Activated T-cell treated with anti-CD3 and anti-CD28 coated beads for 1 hour (primary cell): Measurements from ENCODE around the gene ABHD6.
"Not testable (repeated sequence)": the region's sequence is repeated elsewhere in the genome, so short reads cannot be mapped to it uniquely, and the experiment has no call there.

Source experiments
- DNase-seq: peaks from one replicate; pipeline ENCODE4 v3.0.0-alpha.2; 2020; ENCODE audit warnings: low read depth

ABHD6 gene

DNA sequence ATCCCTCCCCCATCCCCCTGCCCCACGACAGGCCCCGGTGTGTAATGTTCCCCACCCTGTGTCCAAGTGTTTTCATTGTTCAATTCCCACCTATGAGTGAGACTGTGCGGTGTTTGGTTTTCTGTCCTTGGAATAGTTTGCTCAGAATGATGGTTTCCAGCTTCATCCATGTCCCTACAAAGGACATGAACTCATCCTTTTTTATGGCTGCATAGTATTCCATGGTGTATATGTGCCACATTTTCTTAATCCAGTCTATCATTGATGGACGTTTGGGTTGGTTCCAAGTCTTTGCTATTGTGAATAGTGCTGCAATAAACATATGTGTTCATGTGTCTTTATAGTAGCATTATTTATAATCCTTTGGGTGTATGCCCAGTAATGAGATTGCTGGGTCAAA, 5.3 kb downstream of the ABHD6 start:
- not testable (repeated sequence) for DNase-seq

DNA sequence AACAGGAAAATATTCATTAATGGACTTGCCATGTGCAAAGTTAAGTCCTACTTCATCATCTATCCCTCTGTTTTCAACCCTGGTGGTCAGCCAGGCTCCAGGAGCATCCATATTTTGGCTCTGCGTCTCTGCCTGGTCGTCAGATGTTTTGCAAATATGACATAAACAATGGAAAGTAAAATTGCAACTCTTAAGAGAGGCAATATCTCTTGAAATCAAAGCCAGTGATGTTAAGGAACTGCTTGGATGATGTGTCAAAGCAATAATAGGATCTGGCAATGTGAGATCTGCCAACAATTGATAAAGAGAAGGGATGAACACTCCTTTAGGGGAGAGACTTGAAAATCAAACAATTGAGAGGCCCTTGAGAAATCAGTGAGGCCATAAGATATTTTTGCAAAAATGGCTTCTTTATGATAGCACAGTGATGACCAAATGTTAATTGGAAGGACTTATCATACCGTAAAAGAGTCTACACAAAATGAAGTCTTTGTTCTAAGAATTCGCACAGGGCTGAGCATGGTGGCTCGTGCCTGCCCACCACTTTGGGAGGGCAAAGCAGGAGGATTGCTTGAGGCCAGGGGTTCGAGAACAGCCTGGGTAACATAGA, 6.5 kb downstream of the ABHD6 start:
- no peak for DNase-seq

- no peak for DNase-seq
Measured at GRCh38 chr3:58246148-58247047, 8.8 kb downstream of the ABHD6 start.

DNA sequence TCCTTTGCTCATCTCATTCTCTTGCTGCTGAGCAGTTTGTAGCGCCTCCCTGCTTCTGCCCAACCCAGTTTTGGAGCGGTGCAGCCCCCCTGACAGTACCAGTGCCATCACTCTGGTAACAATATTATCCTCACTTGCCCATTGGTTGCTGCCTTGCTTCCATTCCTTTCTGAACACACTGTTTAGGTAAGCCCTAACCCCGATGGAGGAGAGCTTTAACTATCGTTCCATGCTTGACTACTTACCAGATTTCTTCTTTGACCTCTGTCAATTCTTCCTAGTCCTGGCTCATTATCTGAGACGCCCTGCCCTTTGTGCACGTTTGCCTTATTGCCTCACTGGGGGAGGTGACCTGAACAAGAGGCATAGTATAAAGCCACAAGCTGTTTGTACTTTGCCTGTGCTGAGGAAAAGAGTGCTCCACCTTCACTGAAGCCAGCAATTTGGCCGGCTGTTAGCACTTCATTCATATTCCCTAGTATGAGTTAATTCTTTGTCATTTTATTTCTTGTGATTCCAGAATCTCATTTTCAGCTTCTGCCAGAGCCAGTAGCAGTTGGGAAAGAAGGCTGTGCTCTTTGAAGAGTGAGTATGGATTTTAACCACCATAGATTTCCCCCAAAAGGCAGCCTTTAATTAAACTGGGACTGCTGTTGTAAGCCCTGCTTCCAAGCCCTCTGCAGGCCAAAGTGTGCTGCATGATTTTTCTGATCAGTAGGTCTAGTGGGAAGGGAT, 11.9 kb downstream of the ABHD6 start:
- DNase-seq = no peak

- DNase-seq = no peak
Measured at GRCh38 chr3:58250093-58250707, 12.6 kb downstream of the ABHD6 start.

GRCh38 chr3:58251631-58252035, 14.0 kb downstream of the ABHD6 start:
- no peak for DNase-seq

GRCh38 chr3:58254144-58254543, 16.6 kb downstream of the ABHD6 start:
- DNase-seq = no peak

DNA sequence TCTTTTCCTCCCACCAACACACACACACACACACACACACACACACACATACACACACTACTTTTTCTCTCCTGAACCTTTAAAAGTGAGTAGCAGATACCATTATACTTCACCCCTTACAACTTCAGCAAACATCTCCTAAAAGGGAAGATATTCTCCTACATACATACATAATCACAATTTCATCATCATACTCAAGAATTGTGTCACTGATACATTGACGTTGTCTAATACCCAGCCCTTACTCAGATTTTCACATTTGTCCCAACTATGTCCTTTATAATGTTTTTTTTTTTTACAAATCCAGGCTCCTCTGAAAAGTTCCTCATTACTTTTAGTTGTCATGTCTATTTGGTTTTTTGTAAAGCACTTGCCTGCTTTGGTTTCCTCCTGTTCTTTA, 18.5 kb downstream of the ABHD6 start:
- DNase-seq = no peak

DNA sequence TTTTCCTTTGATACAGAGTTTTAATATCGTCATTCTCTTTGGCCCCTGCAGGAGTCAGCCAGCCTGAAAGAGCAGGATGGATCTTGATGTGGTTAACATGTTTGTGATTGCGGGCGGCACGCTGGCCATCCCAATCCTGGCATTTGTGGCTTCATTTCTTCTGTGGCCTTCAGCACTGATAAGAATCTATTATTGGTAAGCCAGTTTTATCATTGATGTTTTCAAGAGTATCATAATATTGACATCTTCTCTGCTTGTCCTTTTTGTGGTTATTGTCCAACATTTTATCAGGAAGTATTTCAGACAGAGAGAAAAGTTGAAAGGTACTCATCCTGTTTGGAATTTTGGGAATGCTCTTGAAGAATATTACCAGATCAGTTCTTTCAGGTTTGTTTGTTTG, 18.9 kb downstream of the ABHD6 start:
- no peak for DNase-seq

GRCh38 chr3:58258392-58259055, 20.9 kb downstream of the ABHD6 start:
- DNase-seq = no peak

- DNase-seq = no peak
Measured at GRCh38 chr3:58260261-58260731, 22.7 kb downstream of the ABHD6 start.

DNA sequence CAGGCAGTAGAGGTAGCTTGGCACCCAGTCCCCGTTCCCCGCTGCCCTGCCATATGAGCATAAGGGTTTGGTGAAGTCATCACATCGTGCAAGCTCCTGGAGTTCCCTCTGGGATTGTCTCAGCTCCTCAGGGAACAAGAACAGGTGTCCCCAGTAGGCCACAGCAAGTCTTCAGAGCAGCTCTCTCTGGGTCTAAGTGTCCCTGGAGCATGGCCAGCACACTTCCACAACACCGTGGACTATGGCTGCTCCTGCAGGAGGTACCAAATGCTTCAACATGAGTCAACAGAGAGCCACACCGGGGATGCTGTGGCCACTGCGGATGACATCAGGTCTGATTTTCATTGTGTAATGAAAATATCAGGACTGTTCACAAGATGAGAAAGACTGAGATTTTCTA, 23.1 kb downstream of the ABHD6 start:
- no peak for DNase-seq

DNA sequence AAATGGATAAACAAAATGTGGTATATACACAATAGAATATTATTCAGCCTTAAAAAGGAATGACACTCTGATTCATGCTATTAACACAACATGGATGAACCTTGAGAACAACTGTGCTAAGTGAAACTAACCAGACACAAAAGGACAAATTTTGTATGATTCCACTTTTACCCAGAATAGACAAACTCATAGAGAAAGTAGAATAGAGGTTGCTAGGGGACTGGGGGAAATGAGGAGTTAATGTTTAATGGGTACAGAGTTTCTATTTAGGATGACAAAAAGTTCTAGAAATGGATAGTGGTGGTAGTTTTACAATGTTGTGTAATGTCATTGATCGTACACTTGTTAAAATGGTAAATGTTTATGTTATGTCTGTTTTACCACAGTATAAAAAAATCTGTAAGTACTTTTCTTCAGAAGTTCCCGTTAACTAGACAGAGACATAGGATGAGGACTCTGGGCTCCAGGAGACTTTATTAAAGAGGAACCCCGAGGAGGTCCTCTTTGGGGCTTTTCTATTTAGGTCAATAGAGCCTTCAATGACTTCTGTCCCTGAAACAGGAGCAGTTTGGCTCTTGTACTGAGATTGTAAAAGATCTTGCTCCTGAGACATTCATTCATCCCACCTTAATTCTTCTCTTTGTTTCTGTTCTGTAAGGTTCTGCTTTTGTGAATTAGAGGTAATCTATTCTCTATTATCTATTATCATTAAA, 24.5 kb downstream of the ABHD6 start:
- no peak for DNase-seq

DNA sequence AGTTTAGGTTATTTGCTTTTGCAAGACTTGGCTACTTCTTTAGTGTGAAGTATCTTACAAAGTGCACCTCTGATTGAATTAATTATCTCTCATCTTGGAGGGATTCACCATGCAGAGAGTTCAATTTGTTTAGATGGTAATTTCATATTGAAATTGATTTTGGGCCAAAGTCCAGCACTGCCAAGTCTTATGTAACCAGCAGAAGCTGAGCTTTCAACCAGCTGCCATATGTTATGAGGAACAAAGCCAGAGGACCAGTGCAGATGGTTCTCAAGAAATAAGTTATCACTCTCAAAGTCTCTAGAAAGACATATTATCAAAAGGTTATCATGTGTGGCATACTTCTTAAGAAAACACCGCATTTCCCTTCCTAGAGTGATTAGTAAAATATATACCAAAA, 29.0 kb downstream of the ABHD6 start:
- no peak for DNase-seq

GRCh38 chr3:58267543-58267942, 30.0 kb downstream of the ABHD6 start:
- DNase-seq = not testable (repeated sequence)

DNA sequence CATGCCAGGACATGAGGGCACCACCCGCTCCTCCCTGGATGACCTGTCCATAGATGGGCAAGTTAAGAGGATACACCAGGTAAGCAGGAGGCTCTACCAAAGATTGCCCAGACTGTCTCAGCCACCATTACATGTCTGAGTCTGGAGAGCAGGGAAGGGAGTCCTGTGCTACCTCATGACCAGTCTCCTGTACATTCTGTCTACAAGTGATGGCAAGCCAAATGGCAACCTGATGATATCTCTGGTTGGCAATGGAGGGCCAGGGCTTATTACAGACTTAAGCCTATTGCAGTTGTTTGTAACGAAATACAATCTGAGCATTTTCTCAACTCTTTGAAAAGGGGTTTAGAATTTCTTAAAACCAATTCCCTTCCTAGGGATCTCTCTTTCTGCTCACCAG, 31.8 kb downstream of the ABHD6 start:
- no peak for DNase-seq

GRCh38 chr3:58270485-58270884, 32.9 kb downstream of the ABHD6 start:
- DNase-seq = no peak

GRCh38 chr3:58271901-58272501, 34.4 kb downstream of the ABHD6 start:
- DNase-seq = no peak

DNA sequence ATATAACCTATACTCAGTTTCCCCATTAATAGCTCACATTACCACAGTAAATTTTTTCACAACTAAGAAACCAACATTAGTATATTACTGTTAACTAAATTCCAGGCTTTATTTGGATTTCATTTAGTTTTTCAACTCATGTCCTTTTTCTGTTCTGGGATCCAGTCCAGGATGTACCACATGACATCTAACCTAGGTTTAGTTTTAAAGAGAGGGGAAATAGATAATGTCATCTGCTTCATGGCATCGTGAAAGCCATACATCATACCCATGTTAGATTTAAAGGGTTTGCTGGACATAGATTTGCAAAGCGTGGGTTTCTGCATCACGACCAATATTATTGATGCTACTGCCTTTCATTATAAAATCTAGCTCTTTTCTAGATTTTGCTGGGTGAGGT, 35.3 kb downstream of the ABHD6 start:
- DNase-seq = no peak

DNA sequence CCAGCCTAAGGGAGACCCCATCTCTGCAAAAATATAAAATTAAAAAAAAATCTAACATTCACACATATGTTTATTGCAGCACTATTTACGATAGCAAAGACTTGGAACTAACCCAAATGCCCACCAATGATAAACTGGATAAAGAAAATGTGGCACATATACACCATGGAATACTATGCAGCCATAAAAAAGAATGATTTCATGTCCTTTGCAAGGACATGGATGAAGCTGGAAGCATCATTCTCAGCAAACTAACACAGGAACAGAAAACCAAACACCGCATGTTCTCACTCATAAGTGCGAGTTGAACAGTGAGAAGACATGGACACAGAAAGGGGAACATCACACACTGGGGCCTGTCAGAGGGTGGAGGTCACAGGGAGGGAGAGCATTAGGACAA, 35.8 kb downstream of the ABHD6 start:
- not testable (repeated sequence) for DNase-seq
